SW480 (cell line): ENCODE measurements around the gene HMGCR.
"Not testable (repeated sequence)": the region's sequence is repeated elsewhere in the genome, so short reads cannot be mapped to it uniquely, and the experiment has no call there.

Source experiments
- DNase-seq: peaks from one replicate; pipeline ENCODE4 v3.0.0-alpha.2; 2016; ENCODE audit warnings: low spot score

The HMGCR gene

GRCh38 chr5:75336615-75337336 is at the start of gene HMGCR:
Gene HMGCR, plus strand, starts transcription at chr5:75337220. Its CDS starts 5,386 bp downstream, at chr5:75342606.
- DNase-seq: peak; percentile 99

- not testable (repeated sequence) for DNase-seq
These were observed 45.2 kb upstream of the HMGCR start for GRCh38 chr5:75291844-75292243.

- DNase-seq: no peak
These were observed 36.9 kb upstream of the HMGCR start for GRCh38 chr5:75300084-75300483.

- no peak for DNase-seq
These were observed 33.6 kb upstream of the HMGCR start for GRCh38 chr5:75303419-75303818.

GRCh38 chr5:75304486-75304885 is 32.5 kb upstream of the HMGCR start:
- DNase-seq: not testable (repeated sequence)

- no peak for DNase-seq
These were observed 30.3 kb upstream of the HMGCR start for GRCh38 chr5:75306746-75307145.

- no peak for DNase-seq
These were observed 26.8 kb upstream of the HMGCR start for GRCh38 chr5:75310212-75310611.

GRCh38 chr5:75319148-75319547 is 17.9 kb upstream of the HMGCR start:
- DNase-seq: not testable (repeated sequence)

- DNase-seq: no peak
These were observed 17.4 kb upstream of the HMGCR start for GRCh38 chr5:75319638-75320037.

- no peak for DNase-seq
These were observed 16.6 kb upstream of the HMGCR start for GRCh38 chr5:75320371-75320770.

- no peak for DNase-seq
These were observed 15.0 kb upstream of the HMGCR start for GRCh38 chr5:75322066-75322465.

GRCh38 chr5:75324791-75325190 is 12.2 kb upstream of the HMGCR start:
- DNase-seq: no peak

GRCh38 chr5:75325242-75325641 is 11.8 kb upstream of the HMGCR start:
- no peak for DNase-seq

GRCh38 chr5:75330404-75330803 is 6.6 kb upstream of the HMGCR start:
- DNase-seq: no peak

- DNase-seq: no peak
These were observed 5.6 kb upstream of the HMGCR start for GRCh38 chr5:75331095-75332090.

GRCh38 chr5:75333759-75334158 is 3.3 kb upstream of the HMGCR start:
- not testable (repeated sequence) for DNase-seq

GRCh38 chr5:75334413-75334812 is 2.6 kb upstream of the HMGCR start:
- DNase-seq: not testable (repeated sequence)

- DNase-seq: no peak
These were observed 1.5 kb upstream of the HMGCR start for GRCh38 chr5:75335486-75335885.

- DNase-seq: peak; percentile 94
These were observed 937 bp upstream of the HMGCR start for GRCh38 chr5:75335952-75336614.

GRCh38 chr5:75337366-75338021 is 474 bp downstream of the HMGCR start:
- DNase-seq: peak; percentile 26

GRCh38 chr5:75338408-75338807 is 1.4 kb downstream of the HMGCR start:
- DNase-seq: no peak
